ENCODE measurements around the gene SLC25A30. TPM values are rescaled to one million over a fixed set of nuclear protein-coding genes. Genes with fewer than 3 reads are reported as not detected.
A peak's percentile ranks its signal among the peaks of the same experiment; 100 is the strongest.
"Not testable (repeated sequence)": the region's sequence is repeated elsewhere in the genome, so short reads cannot be mapped to it uniquely, and the experiment has no call there.

SLC25A30 gene
- total and polyA plus RNA-seq, 4 donors = 5.4 to 59.2 (median 17.8) TPM

GRCh38 chr13:45385907-45386553 is 32.1 kb downstream of the SLC25A30 start:
- Histone ChIP-seq H3K27ac (ENCODE audit: low read depth in 1 of 2, low read length in 2 of 2) (no peak overlapping the region), H3K36me3 (ENCODE audit: control insufficient read depth in 4 of 4, insufficient read depth in 3 of 4, low read depth in 1 of 4, low read length in 3 of 4) (peaks cover 0 to 10% (median 1%) of the 10 kb centered on the region in 4 donors), H3K27me3 (ENCODE audit: control insufficient read depth in 4 of 4, insufficient read depth in 4 of 4, low read length in 3 of 4) (no peaks in the 10 kb centered on the region), H3K9me3 (ENCODE audit: control insufficient read depth in 4 of 4, low read length in 3 of 4) (no peaks in the 10 kb centered on the region), H3K4me1 (ENCODE audit: control insufficient read depth in 4 of 4, insufficient read depth in 4 of 4, low read length in 3 of 4) (peaks cover 0 to 4% (median 0%) of the 10 kb centered on the region in 4 donors), H3K4me3 (ENCODE audit: low read depth in 1 of 3, low read length in 3 of 3) (no peak overlapping the region), H3K9ac (ENCODE audit: low read depth in 1 of 2, low read length in 2 of 2) (peak overlapping the region in 1 of 2 donors; percentile 27)
- TF ChIP-seq TAF1 (conservative IDR thresholded peaks at IDR 0.05) (no peak), FOXA1 (IDR thresholded peaks at IDR 0.05) (no peak), HNF4A (conservative IDR thresholded peaks at IDR 0.05) (no peak), RXRA (IDR thresholded peaks at IDR 0.05) (no peak), EGR1 (IDR thresholded peaks at IDR 0.05; ENCODE audit: low read depth in 2 of 2) (no peak), ZBTB33 (IDR thresholded peaks at IDR 0.05) (no peak), JUND (IDR thresholded peaks at IDR 0.05) (no peak), NR2F2 (IDR thresholded peaks at IDR 0.05) (no peak), FOXA2 (IDR thresholded peaks at IDR 0.05) (no peak)
- WGBS = 86% methylated on average over 5 of the region's 5 CpGs
- no peak for DNase-seq (ENCODE audit: low spot score)

GRCh38 chr13:45385320-45385719 is 32.9 kb downstream of the SLC25A30 start:
- H3K4me3 ChIP-seq (ENCODE audit: low read depth in 1 of 3, low read length in 3 of 3) = no peak overlapping the region
- no peak for DNase-seq (ENCODE audit: low spot score)
- H3K36me3 ChIP-seq (ENCODE audit: control insufficient read depth in 4 of 4, insufficient read depth in 3 of 4, low read depth in 1 of 4, low read length in 3 of 4) = peaks cover 0 to 6% (median 1%) of the 10 kb centered on the region in 4 donors
- no peaks in the 10 kb centered on the region for H3K27me3 ChIP-seq (ENCODE audit: control insufficient read depth in 4 of 4, insufficient read depth in 4 of 4, low read length in 3 of 4)
- H3K4me1 ChIP-seq (ENCODE audit: control insufficient read depth in 4 of 4, insufficient read depth in 4 of 4, low read length in 3 of 4) = peaks cover 0 to 4% (median 0%) of the 10 kb centered on the region in 4 donors
- no peak overlapping the region for H3K9ac ChIP-seq (ENCODE audit: low read depth in 1 of 2, low read length in 2 of 2)
- no peak overlapping the region for H3K27ac ChIP-seq (ENCODE audit: low read depth in 1 of 2, low read length in 2 of 2)
- TF ChIP-seq HNF4G (IDR thresholded peaks at IDR 0.05) (no peak), YY1 (IDR thresholded peaks at IDR 0.05) (no peak)
- 95% methylated on average over 5 of the region's 5 CpGs for whole genome bisulfite sequencing
- H3K9me3 ChIP-seq (ENCODE audit: control insufficient read depth in 4 of 4, low read length in 3 of 4) = no peaks in the 10 kb centered on the region

- 77% methylated on average over 4 of the region's 4 CpGs for WGBS
- Histone ChIP-seq H3K36me3 (ENCODE audit: control insufficient read depth in 4 of 4, insufficient read depth in 3 of 4, low read depth in 1 of 4, low read length in 3 of 4) (peaks cover 0 to 6% (median 1%) of the 10 kb centered on the region in 4 donors), H3K4me1 (ENCODE audit: control insufficient read depth in 4 of 4, insufficient read depth in 4 of 4, low read length in 3 of 4) (peaks cover 0 to 4% (median 0%) of the 10 kb centered on the region in 4 donors), H3K9ac (ENCODE audit: low read depth in 1 of 2, low read length in 2 of 2) (no peak overlapping the region), H3K27ac (ENCODE audit: low read depth in 1 of 2, low read length in 2 of 2) (no peak overlapping the region), H3K27me3 (ENCODE audit: control insufficient read depth in 4 of 4, insufficient read depth in 4 of 4, low read length in 3 of 4) (no peaks in the 10 kb centered on the region), H3K9me3 (ENCODE audit: control insufficient read depth in 4 of 4, low read length in 3 of 4) (no peaks in the 10 kb centered on the region), H3K4me3 (ENCODE audit: low read depth in 1 of 3, low read length in 3 of 3) (no peak overlapping the region)
- TF ChIP-seq HNF4G (IDR thresholded peaks at IDR 0.05) = no peak
- TF ChIP-seq YY1 (IDR thresholded peaks at IDR 0.05) = no peak
- DNase-seq (ENCODE audit: low spot score) = no peak
Measured at GRCh38 chr13:45384474-45385174, 33.5 kb downstream of the SLC25A30 start.

GRCh38 chr13:45382739-45383138 is 35.4 kb downstream of the SLC25A30 start:
- not testable (repeated sequence) for H3K9ac ChIP-seq (ENCODE audit: low read depth in 1 of 2, low read length in 2 of 2); H3K9me3 ChIP-seq (ENCODE audit: control insufficient read depth in 4 of 4, low read length in 3 of 4); H3K27me3 ChIP-seq (ENCODE audit: control insufficient read depth in 4 of 4, insufficient read depth in 4 of 4, low read length in 3 of 4); H3K4me1 ChIP-seq (ENCODE audit: control insufficient read depth in 4 of 4, insufficient read depth in 4 of 4, low read length in 3 of 4); DNase-seq (ENCODE audit: low spot score); H3K4me3 ChIP-seq (ENCODE audit: low read depth in 1 of 3, low read length in 3 of 3); H3K36me3 ChIP-seq (ENCODE audit: control insufficient read depth in 4 of 4, insufficient read depth in 3 of 4, low read depth in 1 of 4, low read length in 3 of 4); H3K27ac ChIP-seq (ENCODE audit: low read depth in 1 of 2, low read length in 2 of 2)
- 89% methylated on average over 8 of the region's 8 CpGs for WGBS
